HG03378 (cell line): Measurements from ENCODE around the gene LCE3B.
"Not testable (repeated sequence)": the region's sequence is repeated elsewhere in the genome, so short reads cannot be mapped to it uniquely, and the experiment has no call there.

Source experiments
- ATAC-seq: cut with Tn5 transposase; IDR thresholded peaks from one replicate; pipeline ENCODE4 v1.9.1; 2021; ENCODE audit warnings: mild to moderate bottlenecking, moderate library complexity; ENCODE audit not compliant: unreplicated experiment

The LCE3B gene, protein sequence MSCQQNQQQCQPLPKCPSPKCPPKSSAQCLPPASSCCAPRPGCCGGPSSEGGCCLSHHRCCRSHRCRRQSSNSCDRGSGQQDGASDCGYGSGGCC

DNA sequence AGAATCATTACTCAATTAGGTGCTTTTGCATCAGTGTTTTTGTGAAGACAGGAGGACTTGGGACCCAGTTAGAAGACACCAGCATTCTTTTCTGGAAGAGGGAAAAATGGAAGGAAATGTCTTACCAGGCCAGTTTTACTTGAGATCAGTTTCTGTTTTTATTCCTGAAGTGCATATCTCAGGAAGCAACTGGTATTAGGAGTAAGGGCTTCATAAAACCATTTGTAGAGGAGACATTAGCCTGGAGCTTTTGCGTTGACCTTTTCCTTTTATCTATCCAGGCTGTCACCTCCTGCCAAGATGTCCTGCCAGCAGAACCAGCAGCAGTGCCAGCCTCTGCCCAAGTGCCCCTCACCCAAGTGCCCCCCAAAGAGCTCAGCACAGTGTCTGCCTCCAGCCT lies at the start of gene LCE3B:
Gene LCE3B, plus strand, starts transcription at position 301 of the 400 bp plus-strand sequence. Its CDS starts 0 bp downstream, at position 301.
- no peak for ATAC-seq

DNA sequence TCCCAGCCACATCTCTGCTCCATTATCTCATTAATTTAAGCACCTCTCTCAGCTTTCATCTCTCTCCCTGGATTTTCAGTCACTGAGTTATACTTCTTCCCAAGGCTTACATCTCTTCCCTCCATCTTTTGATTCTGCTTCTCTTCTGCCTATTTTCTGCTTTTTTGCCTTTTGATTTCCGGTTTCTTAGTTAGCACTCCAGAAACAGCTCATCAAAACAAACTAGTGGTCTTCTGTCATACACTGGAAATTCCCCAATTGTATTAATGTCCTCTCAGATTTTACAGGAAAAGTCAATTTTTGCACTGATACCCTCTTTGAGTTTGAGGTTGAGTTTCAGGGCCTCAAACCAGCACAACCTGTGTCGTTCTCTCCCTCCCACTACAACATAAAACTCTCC lies 48.5 kb upstream of the LCE3B start:
- no peak for ATAC-seq

DNA sequence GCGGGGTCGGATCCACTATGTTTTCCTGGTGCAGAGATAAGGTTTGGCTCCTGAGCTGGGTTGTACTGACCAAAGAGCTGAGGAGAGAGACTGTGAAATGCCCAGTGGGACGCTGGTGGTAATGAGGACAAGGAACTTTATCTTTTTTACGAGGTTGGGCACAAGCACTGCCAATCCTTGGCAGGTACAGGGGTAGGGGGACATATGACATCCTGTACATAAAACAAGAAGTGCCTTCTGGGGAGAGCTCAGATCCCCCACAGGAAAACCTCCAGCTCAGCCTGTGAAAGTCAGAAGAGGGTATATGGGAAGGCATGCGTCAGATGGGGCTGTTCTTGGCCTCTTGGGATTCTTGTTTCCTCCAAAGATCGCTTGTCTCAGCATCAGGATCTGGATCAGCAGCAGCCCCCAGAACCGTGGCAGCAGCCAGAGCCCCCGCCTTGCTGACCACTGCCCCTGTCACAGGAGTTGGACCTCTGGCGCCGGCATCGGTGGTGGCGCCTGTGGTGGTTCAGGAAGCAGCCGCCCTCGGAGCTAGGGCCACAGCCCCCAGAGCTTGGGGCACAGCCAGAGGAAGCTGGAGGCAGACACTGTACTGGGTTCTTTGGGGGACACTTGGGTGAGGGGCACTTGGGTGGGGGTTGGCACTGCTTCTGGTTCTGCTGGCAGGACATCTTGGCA lies 47.9 kb upstream of the LCE3B start:
- ATAC-seq = no peak

DNA sequence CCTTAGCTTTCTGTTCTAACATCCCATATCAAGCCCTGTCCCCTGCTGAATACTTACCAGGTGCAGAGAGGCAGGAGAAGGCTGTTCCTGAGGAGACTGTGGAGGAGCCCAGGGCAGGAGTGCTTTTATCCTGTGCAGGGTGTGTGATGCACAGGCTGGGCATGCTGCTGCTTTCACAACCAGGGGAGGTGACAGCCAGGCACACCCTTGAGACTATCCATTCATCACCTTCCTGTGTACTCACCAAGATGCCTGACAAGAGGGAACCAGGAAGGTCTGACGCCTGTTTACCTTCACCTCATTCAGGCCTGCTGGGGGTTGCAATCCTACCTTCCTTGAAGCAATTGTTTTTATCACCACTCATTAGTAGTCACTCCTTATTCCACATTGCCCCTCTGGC lies 46.9 kb upstream of the LCE3B start, which contains the start of gene LCE3E:
Gene LCE3E, minus strand, starts transcription at position 100 of the 400 bp plus-strand sequence. CDS start 572 bp downstream, outside the sequence.
- no peak for ATAC-seq

DNA sequence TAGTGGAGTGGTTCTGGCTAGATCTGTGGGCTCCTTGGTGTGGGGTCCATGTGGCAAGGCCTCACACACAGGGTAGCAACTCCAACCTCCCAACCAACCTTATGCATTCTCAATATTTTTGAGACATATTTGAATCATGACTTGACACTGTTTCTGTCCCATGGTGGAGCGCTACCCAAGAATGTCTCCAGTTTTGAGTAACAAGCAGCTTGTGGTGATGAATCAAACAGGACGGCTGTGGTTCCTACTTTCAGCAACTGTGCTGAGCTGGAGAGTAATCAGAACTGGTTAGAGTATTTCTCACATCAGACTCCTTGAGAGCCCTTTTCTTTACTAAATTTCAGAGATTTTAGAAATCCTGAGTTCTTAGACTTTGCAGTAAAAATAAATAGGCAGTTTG lies 36.4 kb upstream of the LCE3B start:
- no peak for ATAC-seq

DNA sequence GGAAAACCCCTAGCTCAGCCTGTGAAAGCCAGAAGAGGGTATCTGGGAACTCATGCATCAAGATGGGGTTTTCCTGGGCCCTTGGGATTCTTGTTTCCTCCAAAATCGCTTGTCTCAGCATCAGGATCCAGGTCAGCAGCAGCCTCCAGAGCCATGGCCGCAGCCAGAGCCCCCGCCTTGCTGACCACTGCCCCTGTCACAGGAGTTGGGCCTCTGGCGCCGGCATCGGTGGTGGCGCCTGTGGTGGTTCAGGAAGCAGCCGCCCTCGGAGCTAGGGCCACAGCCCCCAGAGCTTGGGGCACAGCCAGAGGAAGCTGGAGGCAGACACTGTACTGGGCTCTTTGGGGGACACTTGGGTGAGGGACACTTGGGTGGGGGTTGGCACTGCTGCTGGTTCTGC lies 34.1 kb upstream of the LCE3B start:
- ATAC-seq = not testable (repeated sequence)

DNA sequence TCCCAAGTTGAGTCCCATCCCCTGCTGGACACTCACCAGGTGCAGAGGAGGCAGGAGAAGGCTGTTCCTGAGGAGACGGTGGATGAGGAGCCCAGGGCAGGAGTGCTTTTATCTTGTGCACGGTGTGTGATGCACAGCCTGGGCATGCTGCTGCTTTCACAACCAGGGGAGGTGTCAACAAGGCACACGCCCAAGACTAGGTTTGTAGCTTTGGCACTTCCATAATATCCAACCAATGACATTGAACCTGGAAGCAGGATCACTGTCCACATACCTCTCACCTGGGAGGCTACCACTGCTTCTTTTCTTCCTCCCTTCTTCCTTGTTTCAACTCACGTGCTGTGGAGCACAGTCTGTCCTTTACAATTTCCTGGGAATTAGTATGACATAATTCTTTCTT lies 33.2 kb upstream of the LCE3B start, which contains the start of gene LCE3D:
Gene LCE3D, minus strand, starts transcription at position 84 of the 400 bp plus-strand sequence. CDS start 580 bp downstream, outside the sequence.
- no peak for ATAC-seq

DNA sequence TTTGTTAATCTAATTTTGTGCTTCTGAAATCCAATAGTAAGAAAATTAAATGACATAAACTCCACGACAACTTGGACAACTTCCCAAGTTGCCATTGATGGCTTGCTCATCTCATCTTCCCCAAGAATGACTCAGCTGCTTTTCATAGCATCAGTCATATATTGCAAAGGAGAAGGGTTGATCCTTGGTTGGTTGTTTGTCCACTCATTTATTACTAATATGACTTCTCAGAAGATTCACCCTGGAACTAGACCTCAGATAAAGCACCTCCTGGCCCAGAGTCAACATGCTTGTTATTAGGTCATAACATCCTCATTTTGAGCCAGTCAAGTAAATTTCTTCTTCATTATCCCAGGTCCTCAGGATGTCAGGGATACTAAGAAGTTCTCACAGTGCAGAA lies 31.0 kb upstream of the LCE3B start:
- no peak for ATAC-seq

DNA sequence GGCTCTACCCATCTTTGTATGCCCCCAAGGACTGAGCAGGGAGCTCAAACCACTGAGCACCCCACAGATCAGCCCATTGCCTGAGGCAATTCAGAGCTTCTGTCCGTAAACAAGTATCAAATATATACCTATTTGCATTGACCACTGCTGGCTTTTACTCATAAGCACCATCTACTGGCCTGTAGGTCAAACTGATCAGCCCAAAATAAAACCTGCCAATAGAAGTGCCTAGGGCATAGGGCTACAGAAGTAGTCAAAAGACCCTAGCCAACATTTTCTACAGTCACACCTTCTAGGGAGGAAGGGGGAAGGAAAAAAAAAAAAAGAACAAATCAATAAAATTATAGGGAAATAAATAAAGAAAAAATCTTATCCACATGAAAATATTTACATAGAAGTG lies 28.0 kb upstream of the LCE3B start:
- no peak for ATAC-seq

DNA sequence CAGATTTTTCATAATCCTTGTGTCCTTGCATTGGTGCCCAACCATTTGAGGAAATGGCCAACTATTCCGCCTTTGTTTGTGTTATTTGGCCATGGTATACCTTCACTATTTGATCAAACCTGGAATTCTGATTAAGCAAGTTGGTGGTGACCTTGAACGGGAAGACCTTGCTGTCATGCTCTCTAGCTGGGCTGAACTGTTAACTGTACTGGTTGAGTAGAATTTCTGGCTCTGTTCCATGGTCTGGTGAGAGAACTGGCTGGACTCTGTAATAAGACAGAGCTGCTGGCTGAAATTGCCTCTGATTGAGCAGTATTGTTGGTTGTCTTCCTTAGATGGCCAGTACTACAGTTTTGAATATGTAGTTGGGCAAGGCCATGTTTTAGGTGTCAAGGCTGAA lies 16.6 kb upstream of the LCE3B start:
- ATAC-seq = no peak

DNA sequence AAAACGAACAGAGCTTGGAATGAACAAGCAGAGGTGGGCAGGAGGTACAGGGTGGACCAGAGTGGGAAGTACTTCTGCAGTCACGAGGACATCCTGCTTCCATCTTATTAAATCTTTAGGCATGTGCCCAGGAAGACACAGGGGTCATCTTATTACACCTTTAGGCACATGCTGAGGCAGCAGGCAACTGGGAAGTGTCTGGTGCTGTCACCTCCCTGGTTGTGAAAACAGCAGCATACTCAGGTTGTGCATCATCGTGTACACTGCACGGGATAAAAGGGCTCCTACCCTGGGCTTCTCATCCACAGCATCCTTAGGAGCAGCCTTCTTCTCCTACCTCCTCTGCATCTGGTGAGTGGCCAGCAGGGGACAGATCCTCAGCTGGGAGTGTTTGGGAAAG lies 13.7 kb upstream of the LCE3B start, which contains the start of gene LCE3C:
Gene LCE3C, plus strand, starts transcription at position 301 of the 400 bp plus-strand sequence. CDS start 498 bp downstream, outside the sequence.
- ATAC-seq = no peak

DNA sequence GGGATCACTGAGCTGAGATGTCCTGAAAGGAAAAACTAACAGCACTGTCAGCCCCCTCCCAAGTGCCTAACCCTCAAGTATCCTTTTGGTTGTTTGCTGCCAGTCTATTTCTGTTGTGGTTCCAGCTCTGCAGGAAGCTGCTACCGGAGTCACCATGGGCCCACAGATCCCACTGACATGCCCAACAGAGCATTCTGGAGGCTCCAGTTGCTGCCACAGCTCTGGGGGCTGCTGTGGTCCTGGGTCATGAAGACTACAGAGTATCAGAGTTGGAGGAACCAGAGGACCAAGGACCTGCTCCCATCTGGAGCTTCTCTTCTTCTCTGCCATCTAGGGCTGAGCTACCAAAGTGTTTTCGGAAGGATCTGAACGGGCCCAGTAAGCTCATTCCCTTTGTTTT lies 8.4 kb downstream of the LCE3B start:
- ATAC-seq = no peak

DNA sequence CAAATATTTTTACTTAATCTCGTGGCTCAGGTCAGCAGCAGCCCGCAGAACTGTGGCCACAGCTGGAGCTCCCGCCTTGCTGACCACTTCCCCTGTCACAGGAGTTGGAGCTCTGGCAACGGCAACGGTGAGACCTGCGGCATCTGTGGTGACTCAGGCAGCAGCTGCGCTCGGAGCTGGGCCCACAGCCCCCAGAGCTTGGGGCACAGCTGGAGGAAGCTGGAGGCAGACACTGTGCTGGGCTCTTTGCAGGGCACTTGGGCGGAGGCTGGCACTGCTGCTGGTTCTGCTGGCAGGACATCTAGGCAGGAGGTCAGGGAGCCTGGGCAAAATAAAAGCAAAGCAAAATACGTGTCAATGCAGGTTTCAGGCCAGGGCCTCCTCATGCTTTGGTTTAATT lies 9.2 kb downstream of the LCE3B start, which contains the start of gene LCE3A:
Gene LCE3A, minus strand, starts transcription at position 301 of the 400 bp plus-strand sequence. Its CDS starts 0 bp downstream, at position 301.
- no peak for ATAC-seq

DNA sequence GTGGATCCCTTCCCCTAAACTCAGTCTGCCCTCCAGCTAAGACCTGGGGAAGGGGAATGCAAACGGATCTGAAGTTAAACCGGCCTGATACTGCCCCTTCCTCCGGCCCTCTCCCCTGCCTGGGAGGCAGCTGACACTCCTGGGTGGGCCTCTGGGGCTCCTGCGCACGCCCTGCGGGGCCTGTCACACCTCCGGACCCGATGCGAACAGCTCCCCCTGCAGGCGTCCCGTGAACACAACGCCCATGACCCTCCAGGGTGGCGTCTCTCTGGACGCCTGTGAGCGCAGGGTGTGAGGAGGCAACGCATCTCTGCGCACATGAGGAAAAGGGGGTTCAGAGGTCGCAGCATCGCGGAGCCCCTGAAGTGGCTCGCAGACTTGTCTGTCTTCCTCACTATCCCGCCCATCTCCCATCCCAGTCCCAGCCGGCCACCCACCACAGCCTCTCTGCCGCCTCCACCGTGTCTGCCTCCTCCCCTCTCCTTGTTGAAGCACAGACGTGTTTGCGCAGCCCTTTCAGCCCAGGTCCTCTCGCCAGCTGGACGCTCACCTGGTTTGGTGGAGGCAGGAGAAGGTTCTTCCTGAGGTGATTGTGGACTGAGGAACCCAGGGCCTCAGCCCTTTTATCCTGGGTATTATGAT lies 9.7 kb downstream of the LCE3B start:
- no peak for ATAC-seq

DNA sequence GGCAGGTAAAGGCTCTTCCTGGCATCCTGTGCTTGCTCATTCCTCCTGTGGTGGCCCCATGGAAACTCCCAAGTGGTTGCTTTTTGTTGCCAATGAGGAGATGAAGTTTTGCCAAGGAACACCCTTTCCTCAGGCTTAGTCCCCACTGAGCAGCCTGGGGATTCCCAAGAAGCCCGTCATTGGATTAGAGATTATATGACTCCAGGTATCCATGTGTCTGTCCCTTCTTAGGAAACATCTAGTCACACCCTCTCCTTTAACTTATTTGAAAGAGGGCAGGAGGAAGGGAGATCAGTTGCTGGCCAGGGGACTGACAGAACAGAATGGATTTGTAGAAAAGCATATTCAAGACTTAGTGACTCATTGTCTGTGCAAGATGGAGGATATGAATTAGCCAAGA lies 13.1 kb downstream of the LCE3B start:
- no peak for ATAC-seq

DNA sequence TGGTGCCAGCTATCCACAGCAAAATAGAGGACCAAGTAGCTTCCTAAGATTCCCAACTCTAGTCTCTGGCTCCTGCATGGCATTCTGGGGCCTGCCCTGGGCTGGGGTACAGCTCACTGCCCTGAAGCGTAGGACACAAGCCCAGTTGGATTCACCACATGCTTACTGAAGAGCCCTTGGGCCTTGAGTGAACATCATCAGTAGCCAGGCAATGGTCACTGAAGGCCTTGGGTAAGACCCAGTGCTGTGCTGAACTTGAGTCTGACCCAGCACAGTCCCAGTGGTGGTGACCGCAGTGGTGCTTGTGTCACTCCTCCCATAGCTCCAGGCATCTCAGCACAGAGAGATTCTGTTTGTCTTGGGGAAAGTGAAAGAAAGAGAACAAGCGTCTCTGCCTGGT lies 17.0 kb downstream of the LCE3B start:
- ATAC-seq = no peak

DNA sequence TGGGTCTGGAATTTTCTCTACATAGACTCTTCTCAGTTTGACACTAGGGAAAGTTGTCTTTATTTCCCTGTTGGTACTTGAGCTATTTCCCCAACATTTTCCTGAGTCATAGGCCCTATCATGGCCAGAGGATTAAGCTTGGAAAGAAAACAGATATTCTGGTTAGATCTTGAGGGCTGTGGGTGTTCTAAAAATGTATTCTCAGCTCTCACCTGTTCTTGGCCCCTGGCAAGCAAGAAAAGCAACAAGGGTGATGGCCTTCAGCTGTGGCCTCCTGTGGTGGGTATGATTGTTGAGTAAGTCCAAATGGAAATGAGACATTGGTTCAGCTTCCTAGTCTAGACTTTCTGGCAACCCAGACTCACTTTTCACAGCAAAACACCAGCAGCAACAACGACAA lies 26.7 kb downstream of the LCE3B start:
- no peak for ATAC-seq

DNA sequence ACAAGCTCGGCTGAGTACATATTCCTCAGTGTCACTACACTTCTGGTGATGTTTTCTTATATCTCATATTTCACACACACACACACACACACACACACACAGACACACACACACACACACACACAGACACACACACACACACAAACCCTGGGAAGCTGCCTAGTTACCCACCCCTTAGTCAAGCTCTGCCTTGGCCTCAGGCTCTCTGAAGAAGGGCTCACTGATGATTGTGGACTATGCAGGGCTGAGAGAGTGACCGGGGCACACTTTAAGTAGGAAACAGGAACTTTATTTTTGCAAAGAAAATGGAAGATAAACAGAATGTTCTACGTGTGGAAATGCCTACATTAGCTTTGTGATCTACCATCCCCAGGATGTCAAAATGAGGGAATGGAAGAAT lies 30.3 kb downstream of the LCE3B start:
- no peak for ATAC-seq

DNA sequence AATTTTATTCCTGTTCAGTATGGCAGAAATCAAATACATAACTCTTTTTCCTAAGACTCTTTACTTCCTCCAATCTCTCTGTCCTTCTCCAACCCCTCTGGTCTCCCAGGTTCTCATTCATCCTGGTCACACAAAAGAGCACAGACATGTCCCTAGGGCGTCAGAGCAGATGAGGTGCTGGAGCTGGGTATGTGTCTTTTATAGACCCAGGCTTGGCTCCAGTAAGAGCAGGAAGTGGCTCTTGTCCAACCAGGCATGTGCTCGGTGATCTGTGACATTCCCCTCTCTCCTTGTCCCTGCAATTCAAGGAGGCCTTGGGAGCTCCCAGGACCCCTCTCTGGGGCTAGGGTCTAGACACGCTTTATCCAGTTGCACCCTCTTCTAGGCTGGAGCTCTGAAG lies 31.5 kb downstream of the LCE3B start:
- ATAC-seq = no peak

DNA sequence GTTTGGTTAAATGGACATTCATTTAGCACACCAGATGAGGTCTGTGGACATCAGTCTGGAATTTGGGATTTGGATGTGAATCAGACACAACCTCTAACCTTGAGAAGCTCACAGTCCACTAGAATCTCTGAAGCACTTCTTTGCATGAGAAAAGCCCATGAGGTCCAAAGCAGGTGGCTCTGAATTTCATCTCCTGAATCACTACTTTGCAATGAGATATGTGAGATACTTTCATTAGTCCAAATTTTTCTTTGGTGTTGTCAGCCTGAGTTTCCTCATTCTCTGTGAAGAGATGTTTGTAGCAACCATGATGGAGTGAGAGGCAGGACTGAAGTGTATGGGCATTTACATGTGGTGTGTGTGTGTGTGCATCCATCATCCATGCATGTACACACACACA lies 33.0 kb downstream of the LCE3B start:
- no peak for ATAC-seq

DNA sequence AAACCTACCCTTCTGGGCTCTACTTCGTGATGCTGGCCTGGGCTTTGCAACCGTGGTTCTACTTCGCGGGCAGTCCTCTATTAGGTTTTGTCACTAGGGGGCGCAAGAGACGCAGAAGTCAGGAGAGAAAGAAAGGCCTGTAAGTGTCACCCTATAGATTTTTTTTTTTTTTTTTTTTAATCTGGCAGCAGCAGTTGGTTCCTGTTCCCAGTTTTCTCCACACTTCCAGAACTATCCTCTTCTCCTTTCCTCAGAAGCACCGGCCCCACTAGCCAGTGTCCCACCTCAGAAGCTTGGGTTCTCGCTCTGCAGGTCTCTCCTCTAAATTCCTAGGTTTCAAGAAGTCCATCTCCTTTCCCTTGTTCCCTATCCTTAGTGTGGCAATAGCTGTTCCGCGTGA lies 40.5 kb downstream of the LCE3B start:
- no peak for ATAC-seq

DNA sequence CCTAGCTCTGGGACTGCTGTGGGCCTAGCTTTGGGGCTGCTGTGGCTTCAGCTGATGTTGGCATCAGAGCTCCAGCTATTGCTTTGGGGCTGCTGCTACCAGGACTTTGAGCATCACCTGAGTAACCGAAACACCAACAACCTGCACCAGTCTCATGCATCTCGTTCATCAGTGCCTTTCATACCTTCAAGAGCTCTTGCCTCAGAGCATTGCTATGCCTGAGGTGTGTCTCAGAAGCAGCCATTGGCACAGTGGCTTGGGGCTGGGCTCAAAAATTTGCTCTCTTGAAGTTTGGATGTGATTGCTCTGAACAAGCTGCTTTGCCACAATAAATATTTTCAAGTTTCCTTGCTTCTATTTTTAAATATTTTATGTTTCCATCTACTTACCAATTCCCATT lies 42.8 kb downstream of the LCE3B start:
- no peak for ATAC-seq
